ENCODE data around the gene SLC39A11. TPM values are rescaled to one million over a fixed set of nuclear protein-coding genes. Genes with fewer than 3 reads are reported as not detected.

The SLC39A11 gene
- total RNA-seq, 1 experiment from 2014 or later = 56.1 TPM

DNA sequence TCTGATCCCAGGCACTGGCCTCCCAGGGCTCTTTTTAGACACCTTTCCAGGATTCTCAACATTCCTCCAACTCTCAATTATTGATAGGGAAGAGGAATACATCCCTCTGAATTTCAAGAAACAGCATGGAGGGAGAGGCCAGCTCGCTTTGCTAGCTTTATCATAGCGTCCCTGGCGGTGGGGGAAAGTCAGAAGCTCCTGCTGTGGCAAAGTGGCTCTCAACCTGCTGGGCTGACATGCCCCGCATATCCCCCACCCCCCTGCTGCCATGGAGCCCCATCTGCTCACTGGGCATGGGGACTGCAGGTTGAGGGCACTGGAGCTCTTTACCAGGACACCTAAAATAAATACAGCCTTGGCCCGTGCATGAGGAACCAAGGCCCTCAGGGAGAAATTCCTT, 140.3 kb downstream of the SLC39A11 start:
- POLR2A ChIA-PET = no interaction called here
- Histone ChIP-seq H3K4me3 (ENCODE audit: low read depth in 2 of 2, low read length in 2 of 2) (no peak overlapping the region), H3K27me3 (ENCODE audit: control insufficient read depth, insufficient read depth, low read length) (no peaks in the 10 kb centered on the region), H3K36me3 (ENCODE audit: control insufficient read depth, insufficient read depth, low read length) (no peaks in the 10 kb centered on the region), H3K9me3 (ENCODE audit: control insufficient read depth, insufficient read depth, low read depth, low read length) (no peaks in the 10 kb centered on the region), H3K4me1 (ENCODE audit: control insufficient read depth, insufficient read depth, low read length) (peaks cover 8% of the 10 kb centered on the region), H3K27ac (ENCODE audit: low read length) (no peak overlapping the region)
- DNase-seq (ENCODE audit: low read depth, low spot score) (no peak), ATAC-seq (no peak)
- in situ Hi-C loops (cut with HindIII; ENCODE audit: low pct_unique_long_range_greater_than_20kb, low sequenced_read_pairs) = no loop called here
- CTCF ChIA-PET = no interaction called here
- no peak for TF ChIP-seq TCF7L2 (IDR thresholded peaks at IDR 0.05; ENCODE audit: low read depth, low read length)
- TF ChIP-seq, protein P1, sequence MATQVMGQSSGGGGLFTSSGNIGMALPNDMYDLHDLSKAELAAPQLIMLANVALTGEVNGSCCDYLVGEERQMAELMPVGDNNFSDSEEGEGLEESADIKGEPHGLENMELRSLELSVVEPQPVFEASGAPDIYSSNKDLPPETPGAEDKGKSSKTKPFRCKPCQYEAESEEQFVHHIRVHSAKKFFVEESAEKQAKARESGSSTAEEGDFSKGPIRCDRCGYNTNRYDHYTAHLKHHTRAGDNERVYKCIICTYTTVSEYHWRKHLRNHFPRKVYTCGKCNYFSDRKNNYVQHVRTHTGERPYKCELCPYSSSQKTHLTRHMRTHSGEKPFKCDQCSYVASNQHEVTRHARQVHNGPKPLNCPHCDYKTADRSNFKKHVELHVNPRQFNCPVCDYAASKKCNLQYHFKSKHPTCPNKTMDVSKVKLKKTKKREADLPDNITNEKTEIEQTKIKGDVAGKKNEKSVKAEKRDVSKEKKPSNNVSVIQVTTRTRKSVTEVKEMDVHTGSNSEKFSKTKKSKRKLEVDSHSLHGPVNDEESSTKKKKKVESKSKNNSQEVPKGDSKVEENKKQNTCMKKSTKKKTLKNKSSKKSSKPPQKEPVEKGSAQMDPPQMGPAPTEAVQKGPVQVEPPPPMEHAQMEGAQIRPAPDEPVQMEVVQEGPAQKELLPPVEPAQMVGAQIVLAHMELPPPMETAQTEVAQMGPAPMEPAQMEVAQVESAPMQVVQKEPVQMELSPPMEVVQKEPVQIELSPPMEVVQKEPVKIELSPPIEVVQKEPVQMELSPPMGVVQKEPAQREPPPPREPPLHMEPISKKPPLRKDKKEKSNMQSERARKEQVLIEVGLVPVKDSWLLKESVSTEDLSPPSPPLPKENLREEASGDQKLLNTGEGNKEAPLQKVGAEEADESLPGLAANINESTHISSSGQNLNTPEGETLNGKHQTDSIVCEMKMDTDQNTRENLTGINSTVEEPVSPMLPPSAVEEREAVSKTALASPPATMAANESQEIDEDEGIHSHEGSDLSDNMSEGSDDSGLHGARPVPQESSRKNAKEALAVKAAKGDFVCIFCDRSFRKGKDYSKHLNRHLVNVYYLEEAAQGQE (IDR thresholded peaks at IDR 0.05; ENCODE audit: insufficient read depth in 1 of 2, low read depth in 2 of 2, low read length in 1 of 2) = no peak
- TF ChIP-seq, protein P2, sequence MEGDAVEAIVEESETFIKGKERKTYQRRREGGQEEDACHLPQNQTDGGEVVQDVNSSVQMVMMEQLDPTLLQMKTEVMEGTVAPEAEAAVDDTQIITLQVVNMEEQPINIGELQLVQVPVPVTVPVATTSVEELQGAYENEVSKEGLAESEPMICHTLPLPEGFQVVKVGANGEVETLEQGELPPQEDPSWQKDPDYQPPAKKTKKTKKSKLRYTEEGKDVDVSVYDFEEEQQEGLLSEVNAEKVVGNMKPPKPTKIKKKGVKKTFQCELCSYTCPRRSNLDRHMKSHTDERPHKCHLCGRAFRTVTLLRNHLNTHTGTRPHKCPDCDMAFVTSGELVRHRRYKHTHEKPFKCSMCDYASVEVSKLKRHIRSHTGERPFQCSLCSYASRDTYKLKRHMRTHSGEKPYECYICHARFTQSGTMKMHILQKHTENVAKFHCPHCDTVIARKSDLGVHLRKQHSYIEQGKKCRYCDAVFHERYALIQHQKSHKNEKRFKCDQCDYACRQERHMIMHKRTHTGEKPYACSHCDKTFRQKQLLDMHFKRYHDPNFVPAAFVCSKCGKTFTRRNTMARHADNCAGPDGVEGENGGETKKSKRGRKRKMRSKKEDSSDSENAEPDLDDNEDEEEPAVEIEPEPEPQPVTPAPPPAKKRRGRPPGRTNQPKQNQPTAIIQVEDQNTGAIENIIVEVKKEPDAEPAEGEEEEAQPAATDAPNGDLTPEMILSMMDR (IDR thresholded peaks at IDR 0.05) = no peak
- TF ChIP-seq SIN3A (IDR thresholded peaks at IDR 0.05; ENCODE audit: borderline replicate concordance, insufficient read depth, low read depth, low read length) = no peak
- TF ChIP-seq POLR2AphosphoS5 (IDR thresholded peaks at IDR 0.05; ENCODE audit: low read depth, low read length) = no peak
- intact Hi-C loops (cut with micrococcal nuclease; ENCODE audit: unreplicated experiment) = no loop called here
- no TSS peak for BruUV-seq (replicated peaks)

DNA sequence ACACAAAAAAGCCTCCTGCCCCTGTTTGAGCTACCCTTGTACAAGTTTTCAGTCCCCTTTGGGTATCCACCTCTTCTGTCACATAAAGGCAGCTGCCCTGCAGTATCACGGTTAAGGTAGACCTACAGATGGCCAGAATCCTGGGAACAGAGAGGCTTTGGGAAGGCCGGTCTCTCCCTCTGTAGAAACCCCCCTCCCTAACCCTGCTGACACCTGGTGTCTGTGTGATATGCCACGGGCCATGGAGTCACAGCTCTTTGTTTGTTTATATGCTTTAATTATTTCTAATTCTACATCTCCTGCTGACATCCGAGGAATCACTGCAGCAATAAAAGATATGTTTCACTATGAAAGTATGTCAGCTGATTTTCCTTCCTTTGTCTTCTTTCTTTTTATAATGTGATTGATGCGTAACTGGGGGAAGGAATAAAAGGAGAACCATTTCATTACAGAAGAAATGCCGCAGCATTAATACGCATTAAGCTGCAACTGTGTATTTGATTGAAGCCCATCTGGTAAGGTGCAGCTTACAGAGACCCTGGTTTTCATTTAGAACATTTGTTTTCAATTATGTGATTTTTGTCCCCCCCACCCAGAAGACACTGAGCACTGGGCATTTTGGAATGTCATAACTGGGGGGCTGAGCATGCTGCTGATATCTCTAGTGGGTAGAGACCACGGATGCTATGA, 142.1 kb downstream of the SLC39A11 start:
- DNase-seq (ENCODE audit: low read depth, low spot score) (no peak), ATAC-seq (no peak)
- intact Hi-C loops (cut with micrococcal nuclease; ENCODE audit: unreplicated experiment) (no loop called here), in situ Hi-C loops (cut with HindIII; ENCODE audit: low pct_unique_long_range_greater_than_20kb, low sequenced_read_pairs) (no loop called here)
- TF ChIP-seq POLR2AphosphoS5 (IDR thresholded peaks at IDR 0.05; ENCODE audit: low read depth, low read length) (no peak), TCF7L2 (IDR thresholded peaks at IDR 0.05; ENCODE audit: low read depth, low read length) (no peak), SIN3A (IDR thresholded peaks at IDR 0.05; ENCODE audit: borderline replicate concordance, insufficient read depth, low read depth, low read length) (no peak)
- TF ChIP-seq, protein P2 (IDR thresholded peaks at IDR 0.05) = no peak
- no peaks in the 10 kb centered on the region for H3K27me3 ChIP-seq (ENCODE audit: control insufficient read depth, insufficient read depth, low read length)
- no peak overlapping the region for H3K4me3 ChIP-seq (ENCODE audit: low read depth in 2 of 2, low read length in 2 of 2)
- BruUV-seq (replicated peaks) = no TSS peak
- no peaks in the 10 kb centered on the region for H3K36me3 ChIP-seq (ENCODE audit: control insufficient read depth, insufficient read depth, low read length)
- POLR2A ChIA-PET = interaction anchor here (0.6 kb wide), 1 partner anchor 13 kb away, joined by 10 read pairs; no protein-coding TSS in a partner anchor
- H3K27ac ChIP-seq (ENCODE audit: low read length) = no peak overlapping the region
- CTCF ChIA-PET = no interaction called here
- H3K9me3 ChIP-seq (ENCODE audit: control insufficient read depth, insufficient read depth, low read depth, low read length) = no peaks in the 10 kb centered on the region
- peaks cover 8% of the 10 kb centered on the region for H3K4me1 ChIP-seq (ENCODE audit: control insufficient read depth, insufficient read depth, low read length)

All from Panc1 (cell line).